Adrenal gland (tissue), 12 donors: ENCODE results near the gene SVIL. TPM values are rescaled to one million over a fixed set of nuclear protein-coding genes. Genes with fewer than 3 reads are reported as not detected.
A peak's percentile ranks its signal among the peaks of the same experiment; 100 is the strongest.

Experiments
- DNase-seq, 7 donors: peaks; one replicate each; pipeline ENCODE4 v3.0.0-alpha.2; 2019 to 2020
- H3K27ac ChIP-seq, 5 donors: fragments of 200-600 bp; sonication (generic) in 4 of 5; 1 replicate in 3 of 5; 2 replicates in 2 of 5; pipeline versions ENCODE4 v1.5.1 to v1.8.0; 2016 to 2020; ENCODE audit warnings: mild to moderate bottlenecking in 1 of 5
- H3K27me3 ChIP-seq: fragments of 200-600 bp; 2 replicates; pipeline ENCODE4 v1.8.0; 2021
- H3K36me3 ChIP-seq, 2 donors: fragments of 200-600 bp; replicated peaks in 1 of 2; 1 replicate in 1 of 2; 2 replicates in 1 of 2; pipeline versions ENCODE4 v1.5.1 to v1.8.0; 2018 to 2022
- H3K4me1 ChIP-seq, 2 donors: fragments of 200-600 bp; replicated peaks in 1 of 2; 1 replicate in 1 of 2; 2 replicates in 1 of 2; pipeline versions ENCODE4 v1.5.1 to v1.8.0; 2018 to 2021
- H3K4me3 ChIP-seq, 4 donors: fragments of 200-600 bp; sonication (generic) in 3 of 4; one replicate each; pipeline ENCODE4 v1.5.1; 2016 to 2018
- H3K9me3 ChIP-seq, 3 donors: fragments of 200-600 bp; sonication (generic) in 1 of 3; replicated peaks in 1 of 3; 1 replicate in 2 of 3; 2 replicates in 1 of 3; pipeline versions ENCODE4 v1.5.1 to v1.8.0; 2016 to 2021
- POLR2A ChIP-seq, 2 donors: fragments of 450-650 bp; IDR thresholded peaks; one replicate each; pipeline ENCODE4 v1.6.1; 2017; ENCODE audit warnings: antibody characterized with exemption in 2 of 2, mild to moderate bottlenecking in 2 of 2, moderate library complexity in 1 of 2
- WGBS, 4 donors: extraction: QIAGEN DNeasy Blood & Tissue Kit in 2 of 4; methylation state at CpG; one replicate each; pipeline versions ENCODE4 v1.1.5 to v1.1.7; 2013 to 2017; 5-methylcytosine and 5-hydroxymethylcytosine counted together
- intact Hi-C, 2 donors: fragments of 100-400 bp; cut with DNase I; formaldehyde crosslinking; loops; one replicate each; pipeline versions ENCODE4 v1.14.1 to v1.15.0; 2022 to 2023
- polyA plus RNA-seq, 3 donors: library from polyadenylated mRNA; stranded (reverse); fragments of 200-250 nt in 2 of 3; fragments of 350-450 nt in 1 of 3; fragmentation: Illumina TruSeq in 1 of 3; extraction: RNeasy Lipid Tissue Mini Kit (QIAGEN cat#74804) in 1 of 3; gene quantifications; one replicate each; pipeline ENCODE4 v1.2.3, GENCODE V29; 2013 to 2014
- total RNA-seq, 9 donors: library from RNA; depleted of rRNA in 4 of 9; stranded (reverse); fragments of >200 nt in 4 of 9; fragments of 120-200 nt in 1 of 9; fragmentation: NEBNext Ultra II Directional in 1 of 9; extraction: Animal tissue kit (Norgen Biotek cat#: 25700) in 1 of 9; gene quantifications; one replicate each; pipeline versions ENCODE4 v1.1.0 to v1.2.4, GENCODE V29; 2013 to 2023
- TF ChIP-seq, protein P1 (sequence below), 6 experiments: fragments of 450-650 bp in 4 of 6; fragments of 200-600 bp in 2 of 6; sonication (generic) in 1 of 6; IDR thresholded peaks; 1 replicate in 5 of 6; 2 replicates in 1 of 6; pipeline versions ENCODE4 v1.5.1 to v1.8.0; 2016 to 2021; ENCODE audit warnings: antibody characterized with exemption in 6 of 6, mild to moderate bottlenecking in 2 of 6, moderate library complexity in 1 of 6
- donor health status: healthy with polysubstance abuse.
- donor health status: Bipolar disorder and iron deficiency.
- donor health status: DM: yes; HTN: yes; CAD: no.
- donor health status: DM: no; HTN: no; CAD: no.
- donor health status: DM: no; HTN: no; CAD: no.
- donor health status: DM: yes; HTN: yes; CAD: no.

The SVIL gene
- total and polyA plus RNA-seq, 12 donors, result 6.7 to 73.1 (median 26.0) TPM

DNA sequence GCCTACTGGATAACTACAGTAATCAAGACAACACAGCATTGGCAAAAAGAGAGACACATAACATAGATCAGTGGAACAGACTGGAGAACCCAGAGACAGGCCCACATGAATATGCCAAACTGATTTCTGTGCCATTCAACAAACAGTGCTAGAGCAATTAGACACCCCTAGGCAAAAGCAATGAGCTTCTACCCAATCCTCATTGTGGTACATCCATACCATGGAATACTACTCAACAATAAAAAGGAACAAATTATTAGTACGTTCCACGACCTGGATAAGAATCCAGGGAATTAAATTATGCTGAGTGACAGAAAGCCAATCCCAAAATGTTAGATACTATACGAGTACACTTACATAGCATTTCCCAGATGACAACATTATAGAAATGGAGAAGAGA lies 2.8 kb upstream of the SVIL start:
- Histone ChIP-seq H3K27ac (no peak overlapping the region), H3K36me3 (no peaks in the 10 kb centered on the region), H3K27me3 (no peaks in the 10 kb centered on the region), H3K4me1 (peaks cover 15 to 33% of the 10 kb centered on the region in 2 donors), H3K9me3 (no peaks in the 10 kb centered on the region), H3K4me3 (no peak overlapping the region)
- intact Hi-C loops, result no loop called here
- TF ChIP-seq POLR2A (IDR thresholded peaks at IDR 0.05), result no peak
- TF ChIP-seq, protein P1, sequence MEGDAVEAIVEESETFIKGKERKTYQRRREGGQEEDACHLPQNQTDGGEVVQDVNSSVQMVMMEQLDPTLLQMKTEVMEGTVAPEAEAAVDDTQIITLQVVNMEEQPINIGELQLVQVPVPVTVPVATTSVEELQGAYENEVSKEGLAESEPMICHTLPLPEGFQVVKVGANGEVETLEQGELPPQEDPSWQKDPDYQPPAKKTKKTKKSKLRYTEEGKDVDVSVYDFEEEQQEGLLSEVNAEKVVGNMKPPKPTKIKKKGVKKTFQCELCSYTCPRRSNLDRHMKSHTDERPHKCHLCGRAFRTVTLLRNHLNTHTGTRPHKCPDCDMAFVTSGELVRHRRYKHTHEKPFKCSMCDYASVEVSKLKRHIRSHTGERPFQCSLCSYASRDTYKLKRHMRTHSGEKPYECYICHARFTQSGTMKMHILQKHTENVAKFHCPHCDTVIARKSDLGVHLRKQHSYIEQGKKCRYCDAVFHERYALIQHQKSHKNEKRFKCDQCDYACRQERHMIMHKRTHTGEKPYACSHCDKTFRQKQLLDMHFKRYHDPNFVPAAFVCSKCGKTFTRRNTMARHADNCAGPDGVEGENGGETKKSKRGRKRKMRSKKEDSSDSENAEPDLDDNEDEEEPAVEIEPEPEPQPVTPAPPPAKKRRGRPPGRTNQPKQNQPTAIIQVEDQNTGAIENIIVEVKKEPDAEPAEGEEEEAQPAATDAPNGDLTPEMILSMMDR (IDR thresholded peaks at IDR 0.05), result no peak
- DNase-seq, result no peak
- WGBS, 4 donors, result 87 to 96% (median 95%) methylated on average over 3 of the region's 3 CpGs

DNA sequence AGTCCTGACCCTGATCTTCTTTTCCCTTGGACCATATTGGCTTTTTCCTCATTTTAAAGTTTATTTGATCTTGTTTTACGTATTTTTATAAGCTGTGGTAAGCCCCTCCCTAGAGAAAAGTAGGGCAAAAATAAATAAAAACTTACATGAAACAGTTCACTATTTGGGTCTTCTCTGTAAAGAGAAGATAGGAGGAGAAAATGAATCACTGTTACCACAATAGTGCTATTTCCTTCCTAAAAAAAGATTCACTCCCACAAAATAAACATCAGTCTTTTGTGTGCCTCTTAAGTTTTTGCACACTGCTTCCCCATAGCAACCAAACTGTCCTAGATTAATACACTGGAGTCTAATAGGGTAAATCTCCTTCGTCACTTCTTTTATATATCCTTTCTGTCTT lies 1.4 kb upstream of the SVIL start:
- no peak overlapping the region for H3K4me3 ChIP-seq
- peaks cover 12 to 31% of the 10 kb centered on the region in 2 donors for H3K4me1 ChIP-seq
- no peaks in the 10 kb centered on the region for H3K36me3 ChIP-seq
- H3K9me3 ChIP-seq, result no peaks in the 10 kb centered on the region
- WGBS, 4 donors, result 57 to 74% (median 59%) methylated on average over 2 of the region's 2 CpGs
- intact Hi-C loops, result no loop called here
- no peaks in the 10 kb centered on the region for H3K27me3 ChIP-seq
- TF ChIP-seq, protein P1 (IDR thresholded peaks at IDR 0.05), result no peak
- no peak for TF ChIP-seq POLR2A (IDR thresholded peaks at IDR 0.05)
- peak overlapping the region in 1 of 5 donors; percentile 63 for H3K27ac ChIP-seq
- DNase-seq, result no peak

DNA sequence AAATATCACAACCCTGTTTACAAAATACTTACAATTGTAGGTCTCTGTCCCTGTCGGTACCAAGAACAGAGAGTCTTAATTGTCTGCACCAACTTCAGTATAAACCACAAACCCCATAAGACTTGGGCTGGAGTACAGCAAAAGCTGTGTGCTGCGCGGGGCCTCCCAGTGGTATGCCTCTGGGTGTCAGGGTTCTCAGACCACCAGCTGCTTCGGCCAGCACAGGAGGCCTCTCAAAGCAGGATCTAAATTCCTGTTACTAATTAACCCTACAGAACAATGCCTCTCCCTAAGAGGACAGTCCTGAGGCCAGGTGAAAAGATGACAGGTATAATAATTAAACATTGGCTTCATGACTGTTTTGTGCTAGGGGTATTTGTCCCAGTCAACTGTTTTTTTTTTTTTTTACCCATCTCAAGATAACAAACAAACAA lies 957 bp upstream of the SVIL start:
- no peaks in the 10 kb centered on the region for H3K27me3 ChIP-seq
- H3K4me3 ChIP-seq, result no peak overlapping the region
- no peak for TF ChIP-seq POLR2A (IDR thresholded peaks at IDR 0.05)
- TF ChIP-seq, protein P1 (IDR thresholded peaks at IDR 0.05), result no peak
- H3K36me3 ChIP-seq, result no peaks in the 10 kb centered on the region
- intact Hi-C loops, result no loop called here
- DNase-seq, result peak in 1 of 7 donors; percentile 35
- peak overlapping the region in 2 of 5 donors; percentile 63 to 76 for H3K27ac ChIP-seq
- peaks cover 12 to 31% of the 10 kb centered on the region in 2 donors for H3K4me1 ChIP-seq
- H3K9me3 ChIP-seq, result no peaks in the 10 kb centered on the region
- 71 to 82% (median 74%) methylated on average over 4 of the region's 4 CpGs for WGBS, 4 donors

DNA sequence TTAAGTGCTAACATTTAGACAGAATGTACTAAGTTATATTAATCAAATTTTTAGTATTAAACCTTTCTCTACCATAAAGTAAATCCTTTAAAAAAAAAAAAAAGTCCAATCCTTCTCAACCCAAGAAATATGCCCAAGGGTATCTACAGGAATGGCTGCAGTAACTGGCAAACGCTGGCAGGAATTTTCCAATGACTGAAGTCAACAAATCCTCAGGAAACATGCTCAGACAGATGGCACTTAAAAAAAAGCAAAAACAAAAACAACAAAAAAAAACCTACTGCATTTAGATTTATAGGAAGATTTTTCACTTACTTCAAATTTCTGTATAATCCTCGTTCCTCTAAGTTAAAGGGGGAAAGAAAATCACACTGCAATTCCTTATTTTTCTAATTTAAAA lies 666 bp downstream of the SVIL start:
- Histone ChIP-seq H3K4me3 (peak overlapping the region in 1 of 4 donors; percentile 20), H3K4me1 (peaks cover 12 to 31% of the 10 kb centered on the region in 2 donors), H3K36me3 (no peaks in the 10 kb centered on the region), H3K9me3 (no peaks in the 10 kb centered on the region), H3K27ac (peak overlapping the region in 3 of 5 donors; percentile 39 to 76 (median 63)), H3K27me3 (no peaks in the 10 kb centered on the region)
- peak in 1 of 7 donors; percentile 46 for DNase-seq
- 63 to 75% (median 72%) methylated on average over 2 of the region's 2 CpGs for WGBS, 4 donors
- TF ChIP-seq POLR2A (IDR thresholded peaks at IDR 0.05), result no peak
- TF ChIP-seq, protein P1 (IDR thresholded peaks at IDR 0.05), result no peak
- intact Hi-C loops, result no loop called here
